ENCODE measurements around the gene ELAVL1.

- TF ChIP-seq EZH2 (IDR thresholded peaks at IDR 0.05; ENCODE audit: low read length, unreplicated experiment), result no peak
- TF ChIP-seq, protein P1, sequence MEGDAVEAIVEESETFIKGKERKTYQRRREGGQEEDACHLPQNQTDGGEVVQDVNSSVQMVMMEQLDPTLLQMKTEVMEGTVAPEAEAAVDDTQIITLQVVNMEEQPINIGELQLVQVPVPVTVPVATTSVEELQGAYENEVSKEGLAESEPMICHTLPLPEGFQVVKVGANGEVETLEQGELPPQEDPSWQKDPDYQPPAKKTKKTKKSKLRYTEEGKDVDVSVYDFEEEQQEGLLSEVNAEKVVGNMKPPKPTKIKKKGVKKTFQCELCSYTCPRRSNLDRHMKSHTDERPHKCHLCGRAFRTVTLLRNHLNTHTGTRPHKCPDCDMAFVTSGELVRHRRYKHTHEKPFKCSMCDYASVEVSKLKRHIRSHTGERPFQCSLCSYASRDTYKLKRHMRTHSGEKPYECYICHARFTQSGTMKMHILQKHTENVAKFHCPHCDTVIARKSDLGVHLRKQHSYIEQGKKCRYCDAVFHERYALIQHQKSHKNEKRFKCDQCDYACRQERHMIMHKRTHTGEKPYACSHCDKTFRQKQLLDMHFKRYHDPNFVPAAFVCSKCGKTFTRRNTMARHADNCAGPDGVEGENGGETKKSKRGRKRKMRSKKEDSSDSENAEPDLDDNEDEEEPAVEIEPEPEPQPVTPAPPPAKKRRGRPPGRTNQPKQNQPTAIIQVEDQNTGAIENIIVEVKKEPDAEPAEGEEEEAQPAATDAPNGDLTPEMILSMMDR (conservative IDR thresholded peaks at IDR 0.05; ENCODE audit: low read depth, low read length), result no peak
Measured at GRCh38 chr19:8045872-8046568, 40.6 kb upstream of the ELAVL1 start.
